Transverse colon (tissue), 4 donors: ENCODE results near the gene EIF1. TPM values are rescaled to one million over a fixed set of nuclear protein-coding genes. Genes with fewer than 3 reads are reported as not detected.
A peak's percentile ranks its signal among the peaks of the same experiment; 100 is the strongest.

Experiments used
- DNase-seq: peaks from one replicate; pipeline ENCODE4 v3.0.0-alpha.2; 2019
- H3K27ac ChIP-seq, 4 donors: fragments of 200-600 bp; sonication (generic); 2 replicates each; pipeline ENCODE4 v1.5.1; 2016 to 2018; ENCODE audit warnings: inconsistent platforms in 4 of 4
- H3K27me3 ChIP-seq: fragments of 200-600 bp; sonication (generic); 2 replicates; pipeline ENCODE4 v1.5.1; 2017; ENCODE audit warnings: inconsistent platforms
- H3K36me3 ChIP-seq, 4 donors: fragments of 200-600 bp; sonication (generic); 2 replicates each; pipeline ENCODE4 v1.5.1; 2017 to 2019; ENCODE audit warnings: inconsistent platforms in 4 of 4
- H3K4me1 ChIP-seq, 4 donors: fragments of 200-600 bp; sonication (generic); 2 replicates each; pipeline ENCODE4 v1.5.1; 2017 to 2020; ENCODE audit warnings: inconsistent platforms in 4 of 4
- H3K4me3 ChIP-seq, 4 donors: fragments of 200-600 bp; sonication (generic); 1 replicate in 1 of 4; 2 replicates in 3 of 4; pipeline versions ENCODE4 v1.5.1 to v1.6.1; 2017 to 2019; ENCODE audit warnings: inconsistent platforms in 4 of 4
- H3K9me3 ChIP-seq, 2 donors: fragments of 200-600 bp; sonication (generic); 2 replicates each; pipeline ENCODE4 v1.5.1; 2017 to 2019; ENCODE audit warnings: inconsistent platforms in 2 of 2
- CTCF ChIP-seq, 5 experiments: fragments of 200-600 bp in 3 of 5; fragments of 450-650 bp in 2 of 5; sonication (generic) in 3 of 5; IDR thresholded peaks; 1 replicate in 2 of 5; 2 replicates in 3 of 5; pipeline ENCODE4 v1.5.1; 2016 to 2017; ENCODE audit warnings: antibody characterized with exemption in 5 of 5, inconsistent platforms in 3 of 5, mild to moderate bottlenecking in 2 of 5, moderate library complexity in 1 of 5
- EP300 ChIP-seq: sonication (generic); formaldehyde crosslinking; IDR thresholded peaks from one replicate; pipeline ENCODE4 v1.6.1; 2017; ENCODE audit warnings: antibody characterized with exemption, low read depth
- POLR2A ChIP-seq: fragments of 450-650 bp; IDR thresholded peaks from one replicate; pipeline ENCODE4 v1.6.1; 2016; ENCODE audit warnings: antibody characterized with exemption, mild to moderate bottlenecking, moderate library complexity
- POLR2AphosphoS5 ChIP-seq, 3 donors: sonication (generic); formaldehyde crosslinking; IDR thresholded peaks; one replicate each; pipeline ENCODE4 v1.6.1; 2016; ENCODE audit warnings: antibody characterized with exemption in 3 of 3
- WGBS, 2 donors: methylation state at CpG; one replicate each; pipeline ENCODE4 v1.1.5; 2018; ENCODE audit warnings: low coverage in 1 of 2; 5-methylcytosine and 5-hydroxymethylcytosine counted together
- in situ Hi-C, 4 donors: fragments of 200-750 bp; cut with MboI; loops; one replicate each; pipeline versions ENCODE4 v1.15.0 to v1.15.1; 2017; ENCODE audit warnings: low sequenced_read_pairs in 3 of 4, low pct_ligation_motif_present in 1 of 4, low pct_unique_long_range_greater_than_20kb in 1 of 4
- intact Hi-C: fragments of 100-400 bp; cut with DNase I; formaldehyde crosslinking; loops from one replicate; pipeline ENCODE4 v1.15.1; 2023; ENCODE audit warnings: low total_unique reads
- total RNA-seq, 4 donors: library from RNA; depleted of rRNA; stranded (reverse); fragments of >200 nt; gene quantifications; one replicate each; pipeline ENCODE4 v1.1.0, GENCODE V29; 2016

Gene EIF1
- total RNA-seq, 4 donors from 2014 or later = 93.3 to 520 (median 241) TPM

- Histone ChIP-seq H3K27ac (peak overlapping the region; percentile 92 to 95 (median 92)), H3K4me1 (peaks cover 39 to 75% (median 65%) of the 10 kb centered on the region in 4 donors), H3K9me3 (no peaks in the 10 kb centered on the region), H3K4me3 (no peak overlapping the region), H3K36me3 (no peaks in the 10 kb centered on the region), H3K27me3 (no peaks in the 10 kb centered on the region)
- no peak for DNase-seq
- intact Hi-C loops (no loop called here), in situ Hi-C loops (loop anchor here (25.0 kb wide), 2 partner anchors 843 to 1043 kb away; partner anchors contain the start of gene KRT10 (in 2 of the 4))
- WGBS, 2 donors = 57% methylated on average over 23 of the region's 24 CpGs; no CpG with 5 or more reads in 1 of the 2 donors
- TF ChIP-seq POLR2AphosphoS5 (IDR thresholded peaks at IDR 0.05) (no peak), EP300 (no peak), CTCF (IDR thresholded peaks at IDR 0.05) (no peak), POLR2A (no peak)
Observed at GRCh38 chr17:41654678-41655607, 33.7 kb upstream of the EIF1 start.

GRCh38 chr17:41655611-41656111, 33.0 kb upstream of the EIF1 start:
- 29 to 60% methylated on average over 2 to 10 of the region's 18 CpGs for WGBS, 2 donors
- in situ Hi-C loops = loop anchor here (25.0 kb wide), 2 partner anchors 843 to 1043 kb away; partner anchors contain the start of gene KRT10 (in 2 of the 4)
- intact Hi-C loops = no loop called here
- no peak overlapping the region for H3K4me3 ChIP-seq
- peak; percentile 94 for DNase-seq
- TF ChIP-seq POLR2AphosphoS5 (IDR thresholded peaks at IDR 0.05) (peak in 2 of 3 donors; percentile 80 to 88), EP300 (peak; percentile 96), POLR2A (peak; percentile 83), CTCF (IDR thresholded peaks at IDR 0.05) (no peak)
- H3K36me3 ChIP-seq = no peaks in the 10 kb centered on the region
- no peaks in the 10 kb centered on the region for H3K27me3 ChIP-seq
- H3K4me1 ChIP-seq = peaks cover 39 to 73% (median 62%) of the 10 kb centered on the region in 4 donors
- no peaks in the 10 kb centered on the region for H3K9me3 ChIP-seq
- peak overlapping the region; percentile 92 to 95 (median 92) for H3K27ac ChIP-seq

GRCh38 chr17:41656249-41657023, 32.2 kb upstream of the EIF1 start:
- H3K9me3 ChIP-seq = no peaks in the 10 kb centered on the region
- no peaks in the 10 kb centered on the region for H3K27me3 ChIP-seq
- no peak for DNase-seq
- H3K4me1 ChIP-seq = peaks cover 33 to 65% (median 55%) of the 10 kb centered on the region in 4 donors
- no peaks in the 10 kb centered on the region for H3K36me3 ChIP-seq
- 74 to 100% methylated on average over 2 to 14 of the region's 16 CpGs for WGBS, 2 donors
- intact Hi-C loops = no loop called here
- no peak for TF ChIP-seq POLR2A
- no peak for TF ChIP-seq CTCF (IDR thresholded peaks at IDR 0.05)
- TF ChIP-seq EP300 = no peak
- no peak for TF ChIP-seq POLR2AphosphoS5 (IDR thresholded peaks at IDR 0.05)
- no peak overlapping the region for H3K4me3 ChIP-seq
- in situ Hi-C loops = loop anchor here (25.0 kb wide), 2 partner anchors 844 to 1044 kb away; partner anchors contain the start of gene KRT10 (in 2 of the 4)
- H3K27ac ChIP-seq = peak overlapping the region; percentile 92 to 95 (median 92)
